ENCODE data around the gene EIF4E2. TPM values are rescaled to one million over a fixed set of nuclear protein-coding genes. Genes with fewer than 3 reads are reported as not detected.

The EIF4E2 gene
- total RNA-seq, 1 donor from 2014 or later, result 97.0 TPM

DNA sequence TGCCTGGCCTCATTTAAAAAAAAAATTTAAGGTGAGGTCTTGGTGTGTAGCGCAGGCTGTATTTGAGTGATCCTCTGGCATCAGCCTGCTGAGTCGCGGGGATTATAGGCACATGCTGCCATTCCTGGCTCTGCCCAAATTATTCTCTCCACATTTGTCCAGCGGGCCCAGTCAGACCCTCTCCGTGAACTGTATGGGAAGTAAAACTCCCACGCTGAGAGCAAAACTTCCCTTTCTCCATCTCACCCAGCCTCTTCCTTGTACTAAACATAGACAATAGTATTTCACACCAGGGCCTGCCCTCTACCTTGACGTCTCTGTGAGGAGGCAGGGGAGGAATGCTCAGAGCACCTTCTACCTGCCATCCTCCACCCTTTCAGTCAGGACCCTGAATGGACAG is 37.0 kb downstream of the EIF4E2 start:
- Histone ChIP-seq H3F3A (ENCODE audit: low read depth) (no peaks in the 10 kb centered on the region), H3K4me1 (no peaks in the 10 kb centered on the region), H3K27ac (no peak overlapping the region), H3K9me3 (ENCODE audit: low read depth) (no peaks in the 10 kb centered on the region), H4K20me1 (ENCODE audit: low read depth) (no peaks in the 10 kb centered on the region), H3K79me2 (ENCODE audit: low read depth) (no peaks in the 10 kb centered on the region), H3K4me2 (no peak overlapping the region), H2AFZ (replicated peaks) (no peak overlapping the region), H3K9ac (no peak overlapping the region), H3K36me3 (no peaks in the 10 kb centered on the region), H3K4me3 (no peak overlapping the region), H3K27me3 (no peaks in the 10 kb centered on the region)
- Mint-ChIP-seq H3K4me3 (no peak overlapping the region), H3K27me3 (ENCODE audit: insufficient read depth, low read depth) (peaks cover 6% of the 10 kb centered on the region), H3K36me3 (peaks cover 12% of the 10 kb centered on the region), H3K4me1 (no peaks in the 10 kb centered on the region), H3K27ac (no peak overlapping the region), H3K9me3 (no peaks in the 10 kb centered on the region)
- TF ChIP-seq EZH2phosphoT487 (IDR thresholded peaks at IDR 0.05) (no peak), EZH2 (IDR thresholded peaks at IDR 0.05) (no peak)
- TF ChIP-seq, protein P1, sequence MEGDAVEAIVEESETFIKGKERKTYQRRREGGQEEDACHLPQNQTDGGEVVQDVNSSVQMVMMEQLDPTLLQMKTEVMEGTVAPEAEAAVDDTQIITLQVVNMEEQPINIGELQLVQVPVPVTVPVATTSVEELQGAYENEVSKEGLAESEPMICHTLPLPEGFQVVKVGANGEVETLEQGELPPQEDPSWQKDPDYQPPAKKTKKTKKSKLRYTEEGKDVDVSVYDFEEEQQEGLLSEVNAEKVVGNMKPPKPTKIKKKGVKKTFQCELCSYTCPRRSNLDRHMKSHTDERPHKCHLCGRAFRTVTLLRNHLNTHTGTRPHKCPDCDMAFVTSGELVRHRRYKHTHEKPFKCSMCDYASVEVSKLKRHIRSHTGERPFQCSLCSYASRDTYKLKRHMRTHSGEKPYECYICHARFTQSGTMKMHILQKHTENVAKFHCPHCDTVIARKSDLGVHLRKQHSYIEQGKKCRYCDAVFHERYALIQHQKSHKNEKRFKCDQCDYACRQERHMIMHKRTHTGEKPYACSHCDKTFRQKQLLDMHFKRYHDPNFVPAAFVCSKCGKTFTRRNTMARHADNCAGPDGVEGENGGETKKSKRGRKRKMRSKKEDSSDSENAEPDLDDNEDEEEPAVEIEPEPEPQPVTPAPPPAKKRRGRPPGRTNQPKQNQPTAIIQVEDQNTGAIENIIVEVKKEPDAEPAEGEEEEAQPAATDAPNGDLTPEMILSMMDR (IDR thresholded peaks at IDR 0.05), result no peak
- DNase-seq (ENCODE audit: low spot score), result no peak

DNA sequence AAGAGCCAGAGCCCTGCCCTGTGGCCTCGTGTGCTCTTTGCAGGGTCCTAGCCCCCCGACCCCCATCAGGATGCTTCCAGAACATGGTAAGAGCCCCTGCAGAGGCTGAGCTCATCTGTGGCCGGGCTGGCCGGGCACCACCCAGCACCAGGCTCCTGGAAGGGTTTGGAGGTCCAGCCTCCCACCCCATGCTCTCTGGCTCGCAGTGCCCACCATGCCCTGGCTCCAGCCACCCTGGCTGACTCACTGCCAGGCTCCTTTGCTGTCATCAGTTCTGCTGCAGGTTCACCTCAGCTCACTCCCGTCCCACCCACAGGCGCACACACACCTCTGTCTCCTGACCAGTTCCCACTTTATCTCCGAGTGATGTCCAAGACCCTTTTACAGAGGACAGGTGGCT is 37.5 kb downstream of the EIF4E2 start:
- Histone ChIP-seq H3F3A (ENCODE audit: low read depth) (no peaks in the 10 kb centered on the region), H3K4me3 (no peak overlapping the region), H4K20me1 (ENCODE audit: low read depth) (no peaks in the 10 kb centered on the region), H3K27me3 (no peaks in the 10 kb centered on the region), H3K9me3 (ENCODE audit: low read depth) (no peaks in the 10 kb centered on the region), H3K4me1 (no peaks in the 10 kb centered on the region), H2AFZ (replicated peaks) (no peak overlapping the region), H3K79me2 (ENCODE audit: low read depth) (no peaks in the 10 kb centered on the region), H3K36me3 (no peaks in the 10 kb centered on the region), H3K4me2 (no peak overlapping the region), H3K27ac (no peak overlapping the region), H3K9ac (no peak overlapping the region)
- Mint-ChIP-seq H3K27me3 (ENCODE audit: insufficient read depth, low read depth) (peaks cover 6% of the 10 kb centered on the region), H3K4me3 (no peak overlapping the region), H3K27ac (no peak overlapping the region), H3K36me3 (peaks cover 12% of the 10 kb centered on the region), H3K4me1 (no peaks in the 10 kb centered on the region), H3K9me3 (no peaks in the 10 kb centered on the region)
- TF ChIP-seq EZH2phosphoT487 (IDR thresholded peaks at IDR 0.05) (no peak), EZH2 (IDR thresholded peaks at IDR 0.05) (no peak)
- TF ChIP-seq, protein P1 (IDR thresholded peaks at IDR 0.05), result no peak
- DNase-seq (ENCODE audit: low spot score), result no peak

DNA sequence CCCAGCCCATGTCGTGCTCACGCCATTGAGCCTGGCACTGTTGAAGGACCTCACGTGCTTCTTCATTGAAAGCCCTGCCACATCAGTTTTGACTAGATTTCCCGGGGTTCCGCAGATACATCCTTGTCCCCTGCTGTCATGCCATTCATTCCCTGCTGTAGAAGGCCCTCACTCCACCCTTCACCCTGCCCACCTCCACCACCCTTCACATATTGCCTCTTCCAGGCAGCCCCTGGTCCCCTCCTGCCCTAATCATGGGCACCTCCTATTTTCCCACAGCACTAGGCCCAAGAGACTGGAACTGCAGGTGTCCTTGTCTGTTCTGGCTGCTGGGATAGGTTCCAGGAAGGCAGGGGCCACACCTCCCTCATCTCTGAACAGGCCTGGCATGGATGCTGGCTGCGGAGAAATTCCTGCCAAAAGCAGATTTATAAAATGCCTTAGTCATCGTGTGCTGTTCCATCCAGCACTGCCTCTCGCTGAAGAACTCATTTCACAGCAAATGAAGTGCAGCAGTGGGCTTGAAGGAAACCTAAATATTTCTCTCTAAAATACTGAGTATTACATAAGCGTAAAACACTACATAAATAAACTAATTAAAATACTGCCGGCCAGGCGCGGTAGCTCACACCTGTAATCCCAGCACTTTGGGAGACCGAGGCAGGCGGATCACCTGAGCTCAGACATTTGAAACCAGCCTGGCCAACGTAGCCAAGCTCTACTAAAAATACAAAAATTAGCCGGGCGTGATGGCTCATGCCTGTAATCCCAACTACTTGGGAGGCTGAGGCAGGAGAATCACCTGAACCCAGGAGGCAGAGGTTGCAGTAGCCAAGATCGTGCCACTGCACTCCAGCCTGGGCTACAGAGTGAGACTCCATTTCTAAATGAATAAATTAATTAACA is 38.4 kb downstream of the EIF4E2 start:
- Histone ChIP-seq H3K79me2 (ENCODE audit: low read depth) (no peaks in the 10 kb centered on the region), H3K36me3 (no peaks in the 10 kb centered on the region), H4K20me1 (ENCODE audit: low read depth) (no peaks in the 10 kb centered on the region), H3K4me1 (no peaks in the 10 kb centered on the region), H3F3A (ENCODE audit: low read depth) (no peaks in the 10 kb centered on the region), H3K9me3 (ENCODE audit: low read depth) (no peaks in the 10 kb centered on the region), H2AFZ (replicated peaks) (no peak overlapping the region), H3K4me3 (no peak overlapping the region), H3K4me2 (no peak overlapping the region), H3K27ac (no peak overlapping the region), H3K27me3 (no peaks in the 10 kb centered on the region), H3K9ac (no peak overlapping the region)
- Mint-ChIP-seq H3K4me1 (no peaks in the 10 kb centered on the region), H3K36me3 (peaks cover 11% of the 10 kb centered on the region), H3K4me3 (no peak overlapping the region), H3K9me3 (no peaks in the 10 kb centered on the region), H3K27ac (no peak overlapping the region), H3K27me3 (ENCODE audit: insufficient read depth, low read depth) (peaks cover 6% of the 10 kb centered on the region)
- DNase-seq (ENCODE audit: low spot score), result no peak
- no peak for TF ChIP-seq EZH2 (IDR thresholded peaks at IDR 0.05)
- TF ChIP-seq, protein P1 (IDR thresholded peaks at IDR 0.05), result no peak
- TF ChIP-seq EZH2phosphoT487 (IDR thresholded peaks at IDR 0.05), result no peak
